Activated CD4-positive, alpha-beta T cell treated with anti-CD3 and anti-CD28 coated beads for 1 hour (primary cell): ENCODE measurements around the gene MRPS34.

Experiments
- DNase-seq: peaks from one replicate; pipeline ENCODE4 v3.0.0-alpha.2; 2020

Gene MRPS34

DNA sequence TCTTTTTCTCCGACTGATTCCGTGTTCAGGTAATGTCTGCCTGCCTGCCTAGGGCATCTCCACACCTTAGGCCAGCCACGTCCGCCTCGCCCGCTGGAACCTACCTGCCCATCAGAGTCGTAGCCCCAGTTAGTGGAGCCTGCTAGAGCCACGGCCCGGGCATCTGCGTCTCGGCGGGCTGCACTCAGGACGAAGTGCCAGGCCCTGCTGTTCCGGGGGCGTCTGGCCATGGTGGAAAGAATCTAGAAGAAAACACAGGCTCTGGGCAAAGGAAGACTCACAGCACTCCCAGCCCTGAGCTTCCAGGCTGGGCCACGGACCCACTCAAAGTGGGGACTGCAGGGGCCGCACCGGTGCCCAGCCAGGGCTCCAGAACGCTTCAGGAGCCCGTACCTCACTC is 8.3 kb upstream of the MRPS34 start:
- no peak for DNase-seq

DNA sequence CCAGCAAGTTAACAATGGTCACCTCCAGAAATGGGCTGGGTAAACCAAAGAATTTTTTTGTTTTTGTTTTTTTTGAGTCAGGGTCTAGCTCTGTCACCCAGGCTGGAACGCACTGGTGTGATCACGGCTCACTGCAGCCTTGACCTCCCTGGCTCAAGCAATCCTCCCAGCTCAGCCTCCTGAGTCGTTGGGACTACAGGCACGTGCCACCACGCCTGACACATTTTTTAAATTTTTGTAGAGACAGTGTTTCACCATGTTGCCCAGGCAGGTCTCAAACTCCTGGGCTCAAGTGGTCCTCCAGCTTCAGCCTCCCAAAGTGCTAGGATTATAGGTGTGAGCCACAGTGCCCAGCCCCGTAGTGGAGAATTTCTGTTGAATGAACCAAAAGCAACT is 7.7 kb upstream of the MRPS34 start:
- DNase-seq = no peak

DNA sequence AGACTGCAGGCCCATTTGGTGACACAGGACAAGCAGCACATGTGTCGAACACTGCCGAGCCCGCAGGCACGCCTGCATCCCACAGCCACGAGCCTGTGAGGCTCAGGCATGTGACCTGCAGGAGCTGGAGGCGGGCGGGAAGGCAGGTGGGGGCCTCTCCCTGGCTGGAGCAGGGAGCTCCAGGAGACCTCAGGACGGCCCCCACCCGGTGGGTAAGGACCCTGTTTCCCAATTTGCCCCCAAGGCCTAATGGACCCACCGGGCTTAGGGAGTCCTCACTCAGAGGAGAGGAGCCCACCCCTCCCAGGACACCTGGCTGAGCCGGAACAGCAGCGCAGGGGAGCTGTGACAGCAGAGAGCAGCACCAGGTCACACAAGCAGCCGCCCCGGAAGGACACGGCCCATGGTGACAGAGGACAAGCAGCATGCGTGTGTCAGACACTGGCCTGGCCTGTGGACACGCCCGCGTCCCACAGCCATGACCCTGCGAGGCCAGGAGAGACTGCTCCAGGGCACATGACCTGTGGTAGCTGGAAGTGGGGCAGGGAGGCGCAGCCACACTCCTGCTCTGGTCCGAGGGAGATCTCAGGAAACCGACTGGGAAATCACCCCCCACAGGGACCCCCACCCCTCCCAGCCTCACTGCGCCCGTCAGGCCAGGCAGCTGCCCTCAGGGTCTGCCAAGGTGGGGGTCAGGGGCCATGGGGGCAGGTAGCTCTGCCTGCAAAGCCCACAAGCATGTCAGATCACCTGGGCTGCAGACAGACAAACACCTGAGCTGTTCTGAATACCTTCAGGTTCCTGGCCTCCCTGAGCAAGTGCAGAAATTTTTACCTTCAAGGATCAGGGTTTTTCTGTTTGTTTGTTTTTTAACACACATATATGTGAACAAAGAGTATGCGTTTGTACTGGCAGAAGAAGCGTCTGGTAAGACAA is 7.1 kb upstream of the MRPS34 start:
- DNase-seq = no peak

DNA sequence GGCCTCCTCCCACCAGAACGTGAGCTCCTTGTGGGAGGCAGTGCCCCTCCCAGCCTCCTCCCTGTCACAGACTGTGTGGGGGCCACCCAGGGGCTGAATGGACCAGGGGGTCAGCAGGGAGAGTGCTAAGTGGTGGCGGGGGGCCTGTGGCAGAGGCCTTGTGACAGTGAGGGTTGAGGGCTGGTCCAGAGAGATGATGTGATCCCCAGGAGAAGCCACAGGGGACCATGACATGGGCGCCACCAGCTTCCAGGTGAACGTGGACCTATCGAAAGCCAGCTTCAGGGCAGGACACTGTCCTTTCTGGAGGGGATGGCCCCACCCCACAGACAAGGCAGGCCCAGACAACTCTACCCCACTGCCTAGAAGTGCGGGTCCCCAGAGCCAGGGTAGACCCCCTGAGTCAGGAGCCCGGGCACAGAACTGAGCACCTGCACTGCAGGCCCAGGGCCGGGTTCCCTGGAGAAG is 6.3 kb upstream of the MRPS34 start:
- no peak for DNase-seq

DNA sequence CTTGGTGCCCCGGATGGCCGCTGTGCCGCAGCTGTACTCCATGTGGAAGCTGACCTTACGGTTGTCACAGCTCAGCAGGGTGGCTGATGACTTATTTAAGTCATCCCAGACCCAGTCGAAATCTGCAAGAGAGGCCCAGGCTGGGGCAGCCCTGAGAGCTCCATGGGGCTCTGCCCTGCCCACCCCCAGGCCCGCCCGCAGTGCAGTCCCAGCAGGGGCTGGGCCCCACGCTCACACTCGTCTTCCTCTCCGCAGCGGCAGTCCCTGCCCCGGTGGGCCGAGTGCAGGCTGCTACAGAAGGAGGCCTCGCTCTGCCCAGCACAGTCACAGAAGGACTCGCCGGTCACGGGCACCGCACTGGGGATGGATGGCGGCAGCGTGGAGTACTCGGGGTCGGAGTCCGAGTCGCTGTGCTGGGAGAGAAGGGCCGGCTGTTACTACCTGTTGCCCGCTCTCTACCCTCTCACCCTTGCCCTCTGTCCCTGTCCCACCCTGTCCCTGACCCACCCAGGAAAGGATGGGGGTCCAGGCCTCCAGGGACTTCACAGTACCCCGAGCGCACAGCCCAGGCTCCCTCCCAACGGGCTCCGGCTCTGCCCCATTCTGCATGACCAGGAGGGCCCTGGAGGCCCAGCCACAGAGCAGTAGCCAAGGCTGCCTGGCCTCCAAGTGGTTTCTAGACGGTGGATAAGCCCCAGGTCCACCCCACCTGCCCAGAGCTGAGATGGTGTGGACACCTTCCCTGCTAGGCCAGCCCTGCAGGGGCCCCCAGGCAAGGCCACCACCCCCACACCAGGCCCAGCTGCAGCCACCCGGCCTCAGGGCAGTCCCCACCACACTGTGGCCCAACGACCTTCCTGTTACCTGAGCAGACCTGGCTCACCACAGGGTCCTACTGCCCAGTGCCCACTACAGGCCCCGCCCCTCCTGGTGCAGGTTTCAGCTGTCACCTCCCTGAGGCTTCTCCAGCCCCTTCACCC is 5.6 kb upstream of the MRPS34 start:
- DNase-seq = no peak

DNA sequence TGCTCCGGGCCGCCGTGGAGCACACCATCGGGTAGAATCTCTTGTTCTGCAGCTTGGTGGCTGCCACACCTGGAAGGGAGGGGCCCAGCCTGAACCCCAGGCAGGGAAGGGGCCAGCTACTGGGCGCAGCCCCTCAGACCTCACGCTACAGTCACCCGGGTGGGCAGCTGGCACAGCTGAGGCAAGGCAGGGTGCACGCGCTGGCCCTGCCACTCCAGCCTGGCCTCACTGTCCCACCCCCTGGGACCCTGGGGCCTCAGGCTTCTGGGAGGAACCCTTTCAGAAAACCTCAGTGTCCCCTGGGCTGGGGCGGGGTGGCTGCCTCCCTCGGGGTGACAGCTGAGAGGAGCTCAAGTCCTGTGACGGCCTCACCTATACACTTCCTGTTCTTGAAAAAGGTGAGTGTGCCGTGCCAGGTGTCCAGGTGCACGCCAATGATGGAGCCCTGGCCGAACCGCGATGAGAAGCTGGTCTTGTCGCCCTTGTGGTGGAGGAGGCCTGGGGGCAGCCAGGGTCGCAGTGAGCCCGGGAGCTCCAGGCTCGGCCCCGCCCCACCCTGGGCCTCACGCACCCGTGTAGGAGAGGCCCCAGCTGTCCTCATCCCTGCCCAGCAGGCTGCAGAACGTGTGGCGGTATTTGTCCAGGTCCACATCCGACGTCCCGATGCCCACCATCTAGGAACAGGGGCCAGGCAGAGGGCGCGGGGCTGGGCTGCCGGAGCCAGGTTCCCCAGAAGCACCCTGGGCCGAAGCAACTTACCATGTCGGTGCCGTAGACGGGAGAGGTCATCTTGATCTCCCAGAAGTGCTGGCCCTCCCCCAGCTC is 4.7 kb upstream of the MRPS34 start:
- no peak for DNase-seq

DNA sequence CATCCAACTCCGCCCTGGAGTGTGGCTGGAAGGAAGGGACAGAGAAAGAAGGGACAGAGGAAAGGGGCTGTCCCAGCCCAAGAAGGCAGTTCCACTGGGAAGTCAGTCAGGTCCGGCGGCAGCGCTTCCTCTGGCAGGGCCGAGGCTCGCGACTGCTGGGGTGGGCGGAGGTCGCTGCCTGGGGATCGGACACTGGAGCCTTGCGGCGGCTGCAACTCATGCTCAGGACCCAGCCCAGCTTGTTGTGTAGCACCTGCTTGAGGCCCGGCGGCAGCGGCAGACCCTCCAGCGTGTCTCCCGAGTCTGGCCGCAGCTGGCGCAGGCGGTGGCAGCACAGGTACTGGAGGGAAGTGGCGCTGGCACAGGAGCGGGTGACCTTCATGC is 4.0 kb upstream of the MRPS34 start:
- no peak for DNase-seq

DNA sequence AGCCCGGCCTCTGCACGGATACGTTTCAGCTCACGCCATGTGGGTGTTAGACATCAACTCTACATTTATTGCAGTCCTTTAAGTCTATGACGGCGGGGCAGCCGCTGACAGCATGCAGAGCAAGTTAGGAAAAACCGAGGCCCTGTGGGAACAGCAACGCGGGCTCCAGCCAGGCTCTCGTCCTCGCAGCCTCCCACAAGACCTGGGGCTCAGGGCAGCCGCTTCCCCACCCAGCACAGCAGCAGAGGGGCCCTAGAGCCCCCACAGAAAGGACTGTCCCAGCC is 3.7 kb upstream of the MRPS34 start:
- no peak for DNase-seq

DNA sequence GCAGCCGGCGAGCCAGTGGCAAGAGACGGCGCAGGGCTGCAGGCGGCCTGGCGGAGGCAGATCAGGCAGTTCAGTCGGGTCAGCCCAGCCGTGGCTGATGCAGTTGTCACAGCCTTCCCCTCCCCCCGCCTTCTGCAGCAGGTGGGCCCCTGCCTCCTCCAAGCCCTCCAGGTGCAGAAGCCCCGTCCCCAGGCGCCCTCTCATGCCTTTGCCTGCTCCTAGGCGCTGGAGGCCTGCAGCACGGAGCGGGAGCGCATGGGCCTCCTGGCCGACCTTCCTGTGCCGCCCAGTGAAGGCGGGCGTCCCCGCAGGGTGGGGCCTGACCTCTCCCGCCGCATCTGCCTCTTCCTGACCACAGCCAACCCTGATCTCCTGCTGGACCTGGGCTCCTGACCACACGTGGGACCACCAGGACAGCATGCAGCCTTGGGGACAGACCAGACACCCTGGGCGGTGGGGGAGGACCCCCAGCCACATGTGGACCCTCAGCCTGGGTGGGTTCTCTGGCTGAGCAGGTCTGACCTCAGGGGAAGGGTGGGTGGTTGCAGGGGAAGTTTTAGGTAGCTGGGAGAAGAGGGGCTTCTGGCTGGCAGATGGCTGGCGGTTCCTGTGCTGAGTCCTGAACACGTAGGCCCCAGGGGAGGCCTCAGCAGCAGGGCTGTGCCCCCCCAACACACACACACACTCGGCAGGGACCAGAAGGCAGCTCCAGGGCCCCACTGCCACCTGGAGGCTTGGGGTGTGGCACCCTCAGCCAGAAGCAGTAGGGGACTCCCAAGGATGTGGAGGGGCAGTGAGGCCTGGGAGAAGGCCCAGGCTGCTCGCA is 3.1 kb upstream of the MRPS34 start:
- no peak for DNase-seq

DNA sequence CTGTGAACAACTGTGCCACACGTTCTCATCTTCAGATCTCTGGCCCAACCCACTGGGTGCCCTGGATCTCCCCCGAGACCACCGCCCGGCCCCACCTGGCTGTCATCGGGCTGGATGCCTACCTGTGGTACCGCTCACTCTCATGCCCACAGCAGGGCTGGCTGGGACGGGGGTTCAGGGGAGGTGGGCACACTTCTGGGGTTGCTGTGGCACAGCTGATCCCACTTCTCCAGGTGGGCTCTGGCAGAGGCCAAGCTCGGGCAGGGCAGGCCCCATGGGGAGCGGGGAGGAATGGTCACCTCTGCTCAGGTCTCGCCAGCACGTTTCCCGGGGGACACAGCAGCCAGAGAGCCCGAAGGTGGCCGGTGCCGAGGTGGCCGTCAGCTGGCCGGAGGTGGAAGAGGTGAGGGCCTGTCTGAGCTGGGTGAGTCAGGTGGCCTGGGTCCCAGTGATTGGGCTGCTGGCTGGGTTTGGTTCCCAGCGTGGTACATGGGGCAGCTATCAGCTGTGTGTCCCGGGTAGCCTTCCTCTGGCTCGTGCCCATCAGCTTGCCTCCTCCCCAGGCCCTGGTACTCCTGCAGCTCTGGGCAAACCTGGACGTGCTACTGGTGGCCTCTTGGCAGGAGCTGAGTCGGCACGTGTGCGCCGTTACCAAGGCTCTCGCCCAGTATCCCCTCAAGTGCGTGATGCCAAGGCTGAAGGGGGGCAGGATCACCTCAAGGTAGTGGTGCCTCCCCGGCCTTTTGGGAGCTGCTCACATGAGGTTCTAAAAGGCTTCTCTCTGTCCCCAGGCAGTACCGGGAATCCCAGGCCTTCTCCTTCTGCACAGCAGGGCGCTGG is 2.3 kb upstream of the MRPS34 start:
- DNase-seq = no peak

DNA sequence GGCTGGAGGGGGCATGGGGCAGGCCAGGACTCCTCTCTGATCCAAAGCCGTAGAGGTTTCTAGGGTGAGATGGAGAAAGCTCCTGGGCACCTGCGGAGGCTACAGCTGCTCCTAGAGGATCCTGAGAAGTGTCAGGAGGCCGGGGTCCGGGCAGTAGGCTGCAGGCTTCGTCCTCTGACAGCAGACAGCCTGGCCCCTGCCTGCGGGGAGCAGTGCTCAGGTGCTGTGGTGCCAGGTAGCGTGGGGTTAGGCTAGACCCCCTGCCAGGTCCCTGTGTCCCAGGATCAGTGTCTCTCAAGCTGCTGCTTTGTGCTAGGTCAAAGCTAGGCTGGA is 1.5 kb upstream of the MRPS34 start:
- no peak for DNase-seq

DNA sequence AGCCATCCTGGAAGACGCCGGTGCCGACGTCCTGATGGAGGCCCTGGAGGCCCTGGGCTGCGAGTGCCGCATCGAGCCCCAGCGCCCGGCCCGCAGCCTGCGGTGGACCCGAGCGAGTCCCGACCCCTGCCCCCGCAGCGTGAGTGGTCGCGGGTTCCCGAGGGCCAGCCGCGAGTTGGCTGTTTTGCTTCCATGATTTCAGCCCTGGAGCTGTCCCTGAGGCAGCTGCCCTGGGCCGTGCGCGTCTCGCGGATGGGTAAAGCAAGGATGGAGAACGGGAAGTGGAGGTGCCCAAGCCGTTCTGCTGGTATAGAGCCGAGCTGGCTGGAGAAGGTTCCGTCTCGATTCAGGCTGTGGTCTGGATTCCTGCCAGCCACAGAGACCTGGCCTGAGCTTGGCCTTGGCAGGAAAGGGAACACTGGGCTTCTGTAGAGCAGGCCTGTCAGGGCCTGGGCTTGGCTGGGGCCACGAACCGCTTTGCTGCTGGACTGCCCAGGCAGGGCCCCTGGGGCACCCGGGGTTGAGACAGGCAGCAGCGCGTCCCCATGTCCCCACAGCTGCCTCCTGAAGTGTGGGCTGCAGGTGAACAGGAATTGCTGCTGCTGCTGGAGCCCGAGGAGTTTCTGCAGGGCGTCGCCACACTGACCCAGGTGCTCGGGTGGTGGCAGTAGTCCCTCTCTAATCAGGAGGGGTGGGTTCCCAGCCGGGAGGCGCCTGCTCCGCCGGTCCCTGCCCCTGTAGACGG is 941 bp upstream of the MRPS34 start:
- no peak for DNase-seq

DNA sequence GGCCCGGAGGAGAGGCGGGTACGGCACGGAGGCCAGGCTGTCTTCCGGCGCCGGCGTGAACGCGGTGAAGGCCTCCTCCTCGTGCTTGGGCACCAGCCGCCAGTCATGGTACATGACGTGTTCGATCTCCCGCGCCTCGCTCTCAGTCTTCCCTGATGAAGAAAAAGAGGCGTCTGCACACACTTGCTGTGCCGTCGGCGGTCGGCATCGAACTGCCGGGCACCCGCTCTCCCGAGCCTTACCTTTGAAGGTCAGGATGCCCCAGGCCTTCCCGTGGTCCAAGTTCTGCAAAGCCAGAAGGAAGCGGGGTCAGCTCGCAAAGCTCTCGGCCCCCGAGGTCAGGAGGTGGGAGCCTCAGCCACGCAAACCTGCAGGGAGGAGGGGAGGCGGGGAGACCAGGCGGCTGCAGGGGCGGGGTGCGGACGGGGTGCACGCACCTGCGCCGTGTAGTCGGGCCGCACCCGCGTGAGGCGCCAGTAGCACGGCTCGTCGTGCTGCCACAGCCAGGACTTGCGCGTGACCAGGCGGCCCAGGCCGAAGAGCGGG is 499 bp downstream of the MRPS34 start, which contains the start of gene EME2:
EME2 (plus strand) TSS at position 449 of the 546 bp plus-strand sequence. CDS start 418 bp downstream, outside the sequence.
- DNase-seq = peak; percentile 31

DNA sequence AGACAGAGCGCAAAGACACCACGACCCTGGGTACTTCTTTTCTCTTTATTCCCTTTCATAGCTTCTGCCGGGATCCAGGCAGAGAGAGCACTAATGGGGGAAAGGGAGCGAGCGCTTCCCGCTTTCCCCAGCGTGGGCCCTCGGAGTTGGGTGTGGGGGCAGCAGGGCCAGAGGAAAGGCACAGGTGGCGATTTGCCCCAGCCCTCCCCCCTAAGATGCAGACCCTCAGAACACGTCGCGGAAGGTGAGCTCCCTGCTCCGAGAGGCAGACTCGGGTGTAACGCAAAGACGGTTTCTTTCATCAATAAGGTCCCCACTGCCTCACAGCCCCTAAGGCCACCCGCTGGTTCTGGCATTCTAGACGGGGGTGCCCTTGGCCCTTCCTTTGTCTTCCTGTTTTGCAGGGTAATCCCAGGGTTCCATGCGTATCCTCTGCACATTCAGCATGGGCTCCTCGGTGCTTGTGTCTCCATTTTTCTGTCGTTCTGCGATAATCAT is 1.0 kb downstream of the MRPS34 start:
- DNase-seq = no peak

DNA sequence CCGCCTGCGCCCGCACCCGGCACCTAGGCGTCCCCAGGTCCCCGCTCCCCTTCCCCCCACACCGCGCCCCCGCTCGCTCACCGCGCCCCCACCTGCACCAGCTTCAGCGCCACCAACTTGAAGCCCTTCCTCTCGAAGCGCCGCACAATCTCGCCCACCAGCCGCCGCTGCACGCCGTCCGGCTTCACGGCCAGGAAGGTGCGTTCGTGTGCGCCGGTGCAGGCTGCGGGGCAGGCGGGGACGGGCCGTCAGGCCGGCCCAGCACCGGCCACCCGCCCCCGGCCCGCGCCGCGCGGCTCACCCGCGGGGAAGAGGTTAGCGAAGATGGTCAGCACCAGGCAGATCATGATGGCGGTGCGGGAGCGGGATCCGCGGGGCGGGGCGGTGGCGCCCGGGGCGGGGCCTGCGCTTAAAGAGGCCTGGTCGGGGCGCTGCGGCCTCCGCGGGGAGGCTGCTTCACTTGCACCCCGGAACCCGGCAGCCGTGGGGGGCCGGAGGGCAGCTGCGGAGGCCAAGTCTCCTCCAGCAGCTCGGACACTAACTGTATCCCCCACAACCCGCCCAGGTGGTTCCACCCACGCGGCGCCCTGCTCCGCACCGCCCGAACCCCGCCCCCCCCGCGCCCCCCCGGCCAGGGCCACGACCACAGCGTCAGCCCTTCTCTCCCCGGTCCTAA is 1.6 kb downstream of the MRPS34 start, which contains the start of gene NME3:
NME3 (minus strand) TSS at position 356 of the 676 bp plus-strand sequence; CDS start at position 347, 9 bp downstream.
- peak; percentile 60 for DNase-seq

DNA sequence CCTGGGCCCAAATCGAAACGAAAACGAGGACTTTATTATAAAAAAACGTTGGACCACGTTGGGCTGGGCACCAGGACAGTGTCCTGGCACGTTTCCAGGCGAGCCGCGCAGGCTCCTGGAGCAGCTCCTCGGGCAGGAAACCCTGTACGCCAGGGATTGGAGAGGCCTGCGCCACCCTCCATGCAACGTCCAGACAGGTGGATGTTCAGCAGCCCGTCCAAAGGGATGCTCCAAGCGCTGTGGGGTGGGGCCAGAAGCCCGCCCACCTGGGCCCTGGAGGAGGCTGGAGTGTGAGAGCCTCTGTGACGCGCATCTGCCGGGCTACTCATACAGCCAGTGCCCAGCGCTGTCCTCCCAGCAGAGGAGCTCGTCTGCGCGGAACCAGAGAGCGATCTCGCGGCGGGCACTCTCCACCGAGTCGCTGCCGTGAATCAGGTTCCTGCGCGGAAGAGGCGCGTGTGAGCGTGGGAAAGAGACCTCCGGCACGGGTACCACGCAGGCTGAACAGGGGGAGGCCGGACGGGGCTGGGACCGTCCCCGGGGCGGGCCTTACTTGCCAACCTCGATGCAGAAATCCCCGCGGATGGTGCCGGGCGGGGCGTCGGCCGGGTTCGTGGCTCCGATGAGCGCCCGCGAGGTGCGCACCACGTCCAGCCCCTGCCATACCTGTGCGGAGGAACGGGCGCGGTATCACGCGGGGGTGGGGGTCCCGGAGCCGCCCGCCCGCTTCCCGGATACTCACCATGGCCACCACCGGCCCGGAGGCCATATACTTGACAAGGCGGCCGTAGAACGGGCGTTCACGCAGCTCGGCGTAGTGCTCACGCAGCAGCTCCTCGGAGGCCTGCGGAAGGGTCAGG is 2.4 kb downstream of the MRPS34 start:
- DNase-seq = no peak

DNA sequence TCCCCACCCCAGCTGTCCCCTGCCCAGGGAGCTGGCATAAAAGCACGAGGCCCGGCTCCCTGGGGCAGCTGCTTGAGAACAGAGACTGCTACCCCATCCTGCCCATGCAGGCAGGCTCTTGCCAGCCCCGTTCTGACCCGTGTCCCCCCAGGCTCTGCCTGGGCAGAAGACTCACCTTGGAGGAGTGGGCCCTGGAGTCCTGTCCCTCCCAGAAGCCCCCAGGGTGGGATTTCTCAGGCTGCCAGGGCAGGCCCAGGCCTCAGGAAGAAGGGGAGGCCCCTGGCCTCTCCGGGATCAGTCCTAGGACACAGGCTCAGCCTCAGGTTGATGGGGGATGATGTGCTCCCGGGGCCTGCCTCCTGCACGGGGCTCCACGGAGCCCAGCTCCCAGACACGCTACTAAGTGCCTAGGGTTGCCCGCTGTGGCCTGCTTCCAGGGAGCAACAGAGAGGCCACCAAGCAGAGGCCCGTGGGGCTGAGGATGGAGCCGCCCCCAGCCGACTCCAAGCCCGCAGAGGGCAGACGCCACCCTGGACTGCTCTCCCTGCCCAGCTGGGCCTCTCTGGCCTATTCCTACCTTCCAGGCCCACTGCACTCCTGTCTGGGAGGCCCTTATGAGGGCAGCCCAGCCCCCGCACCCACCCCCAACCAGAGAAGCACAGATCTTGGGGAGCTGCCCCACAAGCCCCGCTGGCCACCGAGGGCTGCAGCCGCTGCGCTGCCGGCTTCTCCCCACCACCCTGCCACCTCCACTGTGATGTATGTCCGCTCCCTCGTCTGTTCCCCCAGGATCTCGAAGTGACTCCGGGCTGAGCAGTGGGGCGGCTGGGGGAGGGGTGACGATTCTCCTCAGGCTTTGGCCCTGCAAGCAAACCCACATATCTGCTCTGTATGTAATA is 3.3 kb downstream of the MRPS34 start:
- DNase-seq = no peak
